Measurements from ENCODE around the gene FAM120A. TPM values are rescaled to one million over a fixed set of nuclear protein-coding genes. Genes with fewer than 3 reads are reported as not detected.

FAM120A gene
- total RNA-seq, 2 experiments from 2014 or later: 116 to 117 TPM

GRCh38 chr9:93587651-93588347 is 136.3 kb downstream of the FAM120A start:
- POLR2A ChIA-PET: interaction anchor here (1.0 kb wide), 1 partner anchor 11 kb away, joined by 4 read pairs; no protein-coding TSS in a partner anchor
- H3K4me1 Mint-ChIP-seq: peaks cover 15% of the 10 kb centered on the region

GRCh38 chr9:93588641-93589609 is 137.4 kb downstream of the FAM120A start:
- DNase-seq: peak; percentile 7
- ATAC-seq (ENCODE audit: low read depth): no peak
- H3K27me3 Mint-ChIP-seq: no peaks in the 10 kb centered on the region
- no peak overlapping the region for H3K27ac Mint-ChIP-seq
- H3K36me3 Mint-ChIP-seq: peaks cover 12% of the 10 kb centered on the region
- H3K9me3 Mint-ChIP-seq: peaks cover 9% of the 10 kb centered on the region
- POLR2A ChIA-PET: interaction anchor here (1.0 kb wide), 1 partner anchor 10 kb away, joined by 4 read pairs; no protein-coding TSS in a partner anchor
- peaks cover 15% of the 10 kb centered on the region for H3K4me1 Mint-ChIP-seq
- no peak overlapping the region for H3K4me3 Mint-ChIP-seq

More at GRCh38 chr9:93587651-93588347, 136.3 kb downstream of the FAM120A start:
- DNase-seq (peak; percentile 22), ATAC-seq (ENCODE audit: low read depth) (no peak)
- no peak overlapping the region for H3K4me3 Mint-ChIP-seq
- peaks cover 9% of the 10 kb centered on the region for H3K9me3 Mint-ChIP-seq
- H3K27me3 Mint-ChIP-seq: no peaks in the 10 kb centered on the region
- H3K36me3 Mint-ChIP-seq: peaks cover 15% of the 10 kb centered on the region
- no peak overlapping the region for H3K27ac Mint-ChIP-seq

GRCh38 chr9:93589688-93590087 is 138.2 kb downstream of the FAM120A start:
- Mint-ChIP-seq H3K36me3 (peaks cover 7% of the 10 kb centered on the region), H3K27ac (no peak overlapping the region), H3K27me3 (no peaks in the 10 kb centered on the region), H3K4me1 (peaks cover 15% of the 10 kb centered on the region), H3K4me3 (no peak overlapping the region), H3K9me3 (peaks cover 3% of the 10 kb centered on the region)
- POLR2A ChIA-PET: no interaction called here
- no peak for ATAC-seq (ENCODE audit: low read depth)
- peak; percentile 27 for DNase-seq

GRCh38 chr9:93590609-93591234 is 139.2 kb downstream of the FAM120A start:
- H3K4me3 Mint-ChIP-seq: no peak overlapping the region

DNA sequence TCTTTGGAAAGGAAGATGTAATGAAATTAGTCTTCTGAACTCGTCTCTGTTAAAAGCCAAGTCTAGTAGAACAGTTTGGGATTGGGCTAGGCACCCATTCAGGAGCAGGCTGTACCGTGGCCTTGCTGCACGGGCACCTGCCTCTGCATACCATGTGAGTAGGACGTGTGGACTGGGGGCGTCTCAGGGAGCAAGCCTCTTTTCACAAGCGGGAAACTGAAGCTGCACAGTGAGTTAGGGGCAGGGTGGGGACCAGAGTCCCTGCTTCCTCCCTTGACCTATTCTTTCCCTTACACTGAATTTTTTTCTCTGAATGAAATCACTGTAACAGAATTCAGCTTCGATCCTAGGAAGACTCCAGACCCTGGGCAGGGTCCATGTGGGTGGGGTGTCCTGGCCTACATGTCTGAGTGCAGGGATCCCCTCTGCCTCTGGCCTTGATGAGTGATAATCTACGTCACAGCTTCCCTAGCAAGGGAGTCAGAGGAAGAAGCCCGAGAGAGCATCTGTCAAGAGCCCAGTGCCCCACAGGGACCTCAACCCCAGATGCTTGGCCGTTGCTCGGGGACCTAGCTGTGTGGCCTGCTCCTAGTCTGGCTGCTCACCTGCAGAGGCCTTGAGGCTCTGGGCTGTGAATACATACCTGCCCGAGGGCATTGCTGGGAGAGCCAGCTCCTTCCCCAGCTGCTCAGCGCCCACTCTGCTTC is 140.0 kb downstream of the FAM120A start:
- POLR2A ChIA-PET: no interaction called here
- ATAC-seq (ENCODE audit: low read depth) (no peak), DNase-seq (peak; percentile 8)
- no peak overlapping the region for H3K27ac Mint-ChIP-seq
- no peaks in the 10 kb centered on the region for H3K27me3 Mint-ChIP-seq
- H3K4me1 Mint-ChIP-seq: peaks cover 15% of the 10 kb centered on the region
- H3K4me3 Mint-ChIP-seq: no peak overlapping the region
- H3K36me3 Mint-ChIP-seq: no peaks in the 10 kb centered on the region
- no peaks in the 10 kb centered on the region for H3K9me3 Mint-ChIP-seq

More at GRCh38 chr9:93590609-93591234, 139.2 kb downstream of the FAM120A start:
- POLR2A ChIA-PET: no interaction called here
- DNase-seq (peak; percentile 20), ATAC-seq (ENCODE audit: low read depth) (no peak)
- Mint-ChIP-seq H3K9me3 (no peaks in the 10 kb centered on the region), H3K27ac (no peak overlapping the region), H3K27me3 (no peaks in the 10 kb centered on the region), H3K4me1 (peaks cover 15% of the 10 kb centered on the region), H3K36me3 (no peaks in the 10 kb centered on the region)

- no peaks in the 10 kb centered on the region for H3K27me3 Mint-ChIP-seq
- no peak overlapping the region for H3K4me3 Mint-ChIP-seq
- DNase-seq (peak; percentile 23), ATAC-seq (ENCODE audit: low read depth) (no peak)
- no peak overlapping the region for H3K27ac Mint-ChIP-seq
- H3K9me3 Mint-ChIP-seq: no peaks in the 10 kb centered on the region
- H3K4me1 Mint-ChIP-seq: peaks cover 15% of the 10 kb centered on the region
- POLR2A ChIA-PET: interaction anchor here (0.6 kb wide), 1 partner anchor 63 kb away, joined by 3 read pairs; no protein-coding TSS in a partner anchor
- no peaks in the 10 kb centered on the region for H3K36me3 Mint-ChIP-seq
Observed at GRCh38 chr9:93592008-93592642, 140.6 kb downstream of the FAM120A start.

DNA sequence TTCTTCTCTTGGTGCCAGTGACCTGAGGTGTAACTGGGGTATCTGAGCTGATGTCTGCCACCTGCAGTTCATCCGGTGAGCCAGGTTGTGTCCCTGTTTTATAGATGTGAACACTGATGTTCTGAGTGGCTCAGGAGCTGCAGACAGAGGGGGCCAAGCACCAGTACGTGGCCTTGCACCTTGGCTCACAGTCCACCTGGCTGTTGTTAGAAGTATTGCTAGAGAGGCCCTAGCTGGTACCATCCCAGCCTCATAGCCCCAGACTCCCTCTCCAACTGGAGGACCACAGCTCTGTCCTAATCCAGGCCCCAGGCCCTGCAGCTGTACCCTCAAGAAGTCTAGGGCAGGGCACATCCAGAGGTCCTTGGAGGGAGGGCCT is 141.1 kb downstream of the FAM120A start:
- Mint-ChIP-seq H3K9me3 (no peaks in the 10 kb centered on the region), H3K27ac (peak overlapping the region; percentile 51), H3K4me1 (peaks cover 17% of the 10 kb centered on the region), H3K36me3 (no peaks in the 10 kb centered on the region), H3K4me3 (no peak overlapping the region), H3K27me3 (no peaks in the 10 kb centered on the region)
- no peak for ATAC-seq (ENCODE audit: low read depth)
- DNase-seq: peak; percentile 20
- POLR2A ChIA-PET: interaction anchor here (0.6 kb wide), 1 partner anchor 62 kb away, joined by 3 read pairs; no protein-coding TSS in a partner anchor

GRCh38 chr9:93593144-93593658 is 141.7 kb downstream of the FAM120A start:
- H3K27ac Mint-ChIP-seq: no peak overlapping the region
- H3K27me3 Mint-ChIP-seq: no peaks in the 10 kb centered on the region
- peaks cover 18% of the 10 kb centered on the region for H3K4me1 Mint-ChIP-seq
- no peaks in the 10 kb centered on the region for H3K36me3 Mint-ChIP-seq
- no peak overlapping the region for H3K4me3 Mint-ChIP-seq
- DNase-seq (no peak), ATAC-seq (ENCODE audit: low read depth) (no peak)
- no peaks in the 10 kb centered on the region for H3K9me3 Mint-ChIP-seq
- POLR2A ChIA-PET: interaction anchor here (0.6 kb wide), 1 partner anchor 62 kb away, joined by 3 read pairs; no protein-coding TSS in a partner anchor

- peaks cover 21% of the 10 kb centered on the region for H3K4me1 Mint-ChIP-seq
- H3K27ac Mint-ChIP-seq: no peak overlapping the region
- POLR2A ChIA-PET: no interaction called here
- no peak for DNase-seq
- no peak for ATAC-seq (ENCODE audit: low read depth)
- no peaks in the 10 kb centered on the region for H3K36me3 Mint-ChIP-seq
- no peak overlapping the region for H3K4me3 Mint-ChIP-seq
- H3K9me3 Mint-ChIP-seq: no peaks in the 10 kb centered on the region
- H3K27me3 Mint-ChIP-seq: no peaks in the 10 kb centered on the region
Observed at GRCh38 chr9:93594041-93594756, 142.7 kb downstream of the FAM120A start.

GRCh38 chr9:93595461-93595860 is 144.0 kb downstream of the FAM120A start:
- Mint-ChIP-seq H3K27me3 (no peaks in the 10 kb centered on the region), H3K4me1 (peaks cover 27% of the 10 kb centered on the region), H3K27ac (no peak overlapping the region), H3K36me3 (no peaks in the 10 kb centered on the region), H3K4me3 (no peak overlapping the region), H3K9me3 (no peaks in the 10 kb centered on the region)
- peak; percentile 10 for DNase-seq
- no peak for ATAC-seq (ENCODE audit: low read depth)
- POLR2A ChIA-PET: no interaction called here

DNA sequence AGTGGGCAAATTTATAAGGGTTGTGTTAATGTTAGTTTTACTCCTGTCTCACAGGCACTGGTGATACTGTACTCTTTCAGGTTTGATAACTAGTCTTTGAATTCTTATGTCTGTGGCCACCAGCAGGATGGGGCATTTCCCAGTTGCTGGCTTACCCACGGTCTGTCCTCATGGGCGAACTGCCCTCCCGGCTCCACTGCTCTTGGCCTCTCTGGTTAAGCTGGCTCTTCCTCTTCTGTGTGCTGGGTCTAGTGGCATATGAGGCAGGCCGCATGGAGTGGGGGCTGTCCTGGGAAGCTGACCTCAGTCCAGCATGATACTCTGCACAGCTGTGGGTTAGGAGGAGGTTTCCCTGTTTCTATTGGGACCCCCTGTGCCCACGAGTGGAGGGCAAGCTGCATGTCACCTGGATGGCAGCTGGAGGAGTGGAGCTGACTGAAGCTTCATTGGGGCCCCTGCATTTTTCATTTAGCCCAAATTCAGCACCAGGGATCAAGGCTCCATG is 144.4 kb downstream of the FAM120A start:
- Mint-ChIP-seq H3K27me3 (no peaks in the 10 kb centered on the region), H3K4me1 (peaks cover 30% of the 10 kb centered on the region), H3K36me3 (no peaks in the 10 kb centered on the region), H3K4me3 (no peak overlapping the region), H3K27ac (no peak overlapping the region), H3K9me3 (no peaks in the 10 kb centered on the region)
- DNase-seq (peak; percentile 7), ATAC-seq (ENCODE audit: low read depth) (no peak)
- POLR2A ChIA-PET: no interaction called here
